ENCODE measurements around the gene ADAMTSL3.

Gene ADAMTSL3

GRCh38 chr15:83708328-83708727, 54.4 kb downstream of the ADAMTSL3 start:
- DNase-seq: no peak

DNA sequence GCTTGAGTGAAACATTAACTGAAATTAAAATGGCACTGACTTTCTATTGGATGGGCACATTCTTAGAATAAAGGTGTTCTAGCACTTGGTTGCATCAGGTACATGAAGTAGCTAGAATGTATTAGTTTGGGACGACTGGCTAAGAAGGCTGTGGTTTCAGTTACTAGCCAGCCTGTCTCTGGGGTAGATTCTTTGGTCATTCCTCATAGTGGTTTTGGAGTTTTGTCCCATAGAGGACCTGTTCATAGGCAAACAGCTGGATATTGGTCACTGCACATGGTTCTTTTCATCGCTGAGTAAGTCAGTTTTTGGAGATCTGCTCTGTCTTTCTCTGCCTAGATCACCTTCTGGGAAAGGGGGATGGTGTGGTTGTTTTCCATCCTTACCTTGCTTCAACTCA, 55.3 kb downstream of the ADAMTSL3 start:
- DNase-seq: no peak

DNA sequence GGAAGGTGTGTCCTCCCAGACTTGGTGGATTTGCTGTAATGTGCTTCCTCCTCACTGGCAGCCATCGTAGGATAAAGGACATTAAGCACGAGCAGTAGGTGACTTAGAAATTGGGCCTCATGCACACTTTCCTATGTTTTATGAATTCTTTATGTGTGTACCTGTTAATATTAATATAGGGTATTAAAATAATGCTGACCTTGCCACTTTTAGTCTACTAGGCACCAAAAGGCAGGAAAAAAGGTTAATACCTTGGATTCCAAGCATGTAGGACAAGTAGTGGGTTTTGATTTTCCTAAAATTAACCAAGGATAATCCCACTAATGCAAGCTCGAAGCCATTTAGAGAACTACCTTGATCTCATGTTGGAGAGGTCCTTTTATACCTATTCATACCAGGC, 55.9 kb downstream of the ADAMTSL3 start:
- no peak for DNase-seq

GRCh38 chr15:83710452-83710851, 56.5 kb downstream of the ADAMTSL3 start:
- no peak for DNase-seq

- no peak for DNase-seq
Measured at GRCh38 chr15:83711236-83711635, 57.3 kb downstream of the ADAMTSL3 start.

- no peak for DNase-seq
Measured at GRCh38 chr15:83713242-83713641, 59.3 kb downstream of the ADAMTSL3 start.

- no peak for DNase-seq
Measured at GRCh38 chr15:83714939-83715628, 61.2 kb downstream of the ADAMTSL3 start.

DNA sequence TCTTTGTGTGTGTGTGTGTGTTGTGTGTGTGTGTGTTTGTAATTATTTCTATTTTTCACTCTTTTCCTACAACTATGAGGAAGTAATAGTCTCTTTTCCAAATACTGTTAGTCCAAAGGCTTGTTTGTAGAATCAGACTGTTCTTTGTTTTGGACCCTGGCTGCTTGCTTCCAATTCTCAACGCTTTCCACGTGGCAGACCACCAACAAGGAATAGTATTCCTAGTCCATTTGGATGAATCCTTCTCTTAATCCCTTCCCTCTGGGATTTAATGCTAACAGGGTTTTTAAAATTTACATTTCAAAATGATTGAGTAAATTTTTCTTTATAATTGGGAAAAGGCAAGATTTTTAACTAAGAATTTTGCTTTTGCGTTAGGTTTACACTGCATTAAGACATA, 62.7 kb downstream of the ADAMTSL3 start:
- DNase-seq: no peak

GRCh38 chr15:83717010-83717409, 63.1 kb downstream of the ADAMTSL3 start:
- DNase-seq: no peak

DNA sequence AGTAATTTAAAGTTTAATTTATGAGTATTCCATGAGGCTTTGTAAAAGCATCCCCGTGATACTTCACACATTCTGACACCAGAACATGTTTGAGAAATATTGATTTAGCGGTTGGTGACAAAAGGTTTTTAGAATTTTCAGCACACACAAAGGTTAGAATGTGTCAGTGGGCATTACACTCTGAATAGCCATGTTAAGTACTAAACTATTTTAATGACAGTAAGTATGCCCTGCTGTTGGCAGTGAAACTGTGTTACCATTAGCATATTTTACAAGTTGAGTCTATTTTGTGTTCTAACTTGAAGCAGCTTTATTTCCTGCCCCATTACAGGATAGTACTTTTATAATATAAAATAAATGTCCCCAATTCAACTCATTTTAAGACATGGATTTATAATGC, 66.5 kb downstream of the ADAMTSL3 start:
- no peak for DNase-seq

- DNase-seq: no peak
Measured at GRCh38 chr15:83721031-83721430, 67.1 kb downstream of the ADAMTSL3 start.

GRCh38 chr15:83721981-83722380, 68.1 kb downstream of the ADAMTSL3 start:
- no peak for DNase-seq

DNA sequence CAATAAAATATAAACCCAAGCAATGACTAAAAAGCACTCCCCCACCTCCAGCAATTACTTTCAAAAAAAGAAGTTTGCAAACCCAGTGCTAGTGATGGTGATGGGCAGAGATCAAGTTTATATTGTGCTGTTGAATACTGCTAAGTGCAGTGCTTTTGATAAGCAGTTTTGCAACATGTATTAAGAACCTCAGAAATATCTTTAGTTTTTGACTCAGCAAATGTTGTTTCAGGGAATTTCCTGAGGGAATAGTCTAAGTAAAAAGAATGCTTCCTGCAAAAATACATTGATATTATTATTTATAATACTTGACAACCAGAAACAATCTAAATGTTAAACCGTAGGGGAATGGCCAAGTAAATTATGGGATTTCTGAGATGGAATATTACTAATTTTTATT, 69.3 kb downstream of the ADAMTSL3 start:
- no peak for DNase-seq

DNA sequence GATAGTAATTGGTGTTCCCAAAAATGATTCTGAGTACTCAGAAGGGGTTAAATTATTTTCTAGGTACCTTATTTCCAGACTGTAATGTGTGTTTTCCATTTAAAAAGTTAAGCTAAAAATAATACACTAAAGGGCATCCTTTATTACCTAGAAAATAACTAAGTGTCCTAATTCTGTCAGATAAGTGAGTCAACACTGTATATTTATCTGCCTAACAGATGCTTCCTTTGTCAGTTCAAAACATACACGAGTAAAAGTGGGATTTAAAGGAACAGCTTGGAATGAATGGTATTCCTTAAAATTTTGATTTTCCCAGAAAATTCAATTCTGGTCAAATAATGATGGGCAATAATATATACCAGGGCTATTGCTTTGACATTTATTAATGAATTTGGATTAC, 78.3 kb downstream of the ADAMTSL3 start:
- DNase-seq: no peak

GRCh38 chr15:83732770-83733169, 78.8 kb downstream of the ADAMTSL3 start:
- DNase-seq: no peak

- no peak for DNase-seq
Measured at GRCh38 chr15:83733206-83733605, 79.3 kb downstream of the ADAMTSL3 start.

DNA sequence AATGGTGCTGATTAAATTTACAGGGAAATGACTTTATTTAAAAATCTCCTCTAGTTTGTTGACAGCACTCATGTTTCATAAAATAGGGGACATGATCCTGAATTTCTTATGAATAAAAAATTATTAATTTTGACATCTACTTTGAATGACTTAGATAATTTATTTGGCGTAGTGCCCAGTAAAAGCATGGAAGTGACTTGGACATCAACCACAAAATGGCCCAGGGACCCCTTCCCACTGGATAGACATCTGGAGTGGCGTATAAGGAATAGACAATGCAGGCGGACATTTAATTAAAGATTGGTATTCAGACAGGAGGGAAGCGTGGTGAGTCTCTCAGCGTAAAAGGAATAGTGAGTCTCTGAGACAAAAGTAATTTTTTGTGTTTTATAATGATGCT, 79.8 kb downstream of the ADAMTSL3 start:
- no peak for DNase-seq

GRCh38 chr15:83734487-83734886, 80.6 kb downstream of the ADAMTSL3 start:
- DNase-seq: no peak

DNA sequence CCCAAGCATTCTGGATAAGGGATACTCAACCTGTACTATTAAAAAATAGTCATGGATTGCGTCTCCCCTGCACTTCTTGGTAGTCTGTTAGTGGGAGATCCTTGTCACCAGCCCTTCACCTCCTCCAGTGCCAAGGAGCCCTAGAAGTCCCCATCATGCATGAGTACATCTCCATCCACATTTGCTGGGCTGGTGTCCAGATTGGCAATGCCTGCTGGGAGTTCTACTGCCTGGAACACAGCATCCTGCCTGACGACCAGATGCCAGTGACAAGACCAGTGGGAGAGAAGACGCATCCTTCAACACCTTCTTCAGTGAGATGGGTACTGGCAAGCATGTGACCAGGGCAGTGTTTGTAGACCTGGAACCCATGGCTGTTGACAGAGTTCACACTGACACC, 85.7 kb downstream of the ADAMTSL3 start:
- no peak for DNase-seq

DNA sequence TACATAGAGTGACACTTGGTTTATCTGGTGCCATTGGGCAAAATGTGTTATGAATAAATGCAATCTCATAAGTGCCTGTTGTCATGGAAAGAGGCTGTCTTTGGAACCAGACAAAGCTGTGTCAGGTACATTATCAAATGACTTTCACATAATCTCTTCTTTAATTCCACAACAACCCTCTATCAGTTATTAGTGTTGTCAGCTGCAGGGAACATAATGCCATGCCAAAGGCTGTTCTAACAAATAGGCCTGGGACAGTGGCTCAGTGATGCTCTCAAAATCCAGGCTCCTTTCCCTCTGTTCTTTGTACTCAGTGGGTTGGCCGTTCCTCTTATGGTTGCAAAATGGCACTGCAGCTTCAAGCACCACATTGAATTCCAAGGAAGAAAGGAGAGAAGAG, 91.8 kb downstream of the ADAMTSL3 start:
- DNase-seq: no peak

DNA sequence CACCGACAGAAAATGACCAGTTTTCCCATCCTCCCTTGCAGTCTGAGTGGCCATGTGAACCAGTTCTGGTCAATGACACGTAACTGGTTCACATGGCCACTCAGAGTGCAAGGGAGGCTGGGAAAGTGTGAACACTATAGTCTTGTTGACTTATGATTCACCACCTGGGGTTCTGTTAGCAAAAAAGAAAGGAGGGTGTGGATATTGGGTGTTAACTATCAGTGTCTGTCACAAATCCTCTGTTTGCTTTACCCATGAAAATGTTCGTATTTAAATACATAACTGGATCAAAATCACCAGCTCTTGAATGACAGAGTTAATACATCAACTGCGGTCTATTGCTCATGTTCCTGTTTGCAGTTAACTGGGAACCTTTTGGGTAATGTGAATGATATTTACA, 92.3 kb downstream of the ADAMTSL3 start:
- no peak for DNase-seq

- DNase-seq: no peak
Measured at GRCh38 chr15:83747050-83747717, 93.3 kb downstream of the ADAMTSL3 start.

GRCh38 chr15:83747718-83748110, 93.8 kb downstream of the ADAMTSL3 start:
- DNase-seq: no peak

DNA sequence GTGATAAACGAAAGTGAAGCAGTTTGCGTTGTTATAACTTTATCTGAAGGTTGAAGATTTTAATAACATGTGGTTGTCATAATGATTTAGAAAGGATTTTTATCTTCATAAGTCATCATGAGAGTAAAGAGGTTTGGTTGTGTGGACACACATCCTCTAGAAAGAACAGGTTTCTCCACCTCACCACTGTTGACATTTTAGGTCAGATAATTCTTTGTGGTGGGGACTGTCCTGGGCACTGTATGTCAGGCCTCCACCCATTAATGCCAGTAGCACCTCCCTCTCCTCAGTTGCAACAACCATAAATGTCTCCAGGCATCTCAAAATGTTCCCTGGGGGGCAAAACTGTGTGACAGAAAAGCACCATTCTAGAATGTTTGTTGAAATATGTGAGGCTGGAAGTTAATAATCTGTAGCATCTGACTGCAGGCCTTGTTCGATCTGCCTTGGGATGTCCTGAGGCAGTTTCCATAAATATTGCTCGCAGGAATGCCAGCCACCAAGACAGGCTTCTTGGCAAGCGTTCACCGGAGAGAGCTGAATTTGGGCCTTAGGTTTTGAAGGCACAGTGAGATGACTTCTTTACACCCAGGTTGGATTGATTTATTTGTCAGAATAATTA, 100.1 kb downstream of the ADAMTSL3 start:
- no peak for DNase-seq
